NB4 (cell line): Measurements from ENCODE around the gene COL1A2.

Experiments used
- DNase-seq: peaks from one replicate; pipeline ENCODE4 v3.0.0; 2010; ENCODE audit warnings: low read depth
- H3K4me3 ChIP-seq: one replicate; pipeline ENCODE4 v1.5.1; 2011; ENCODE audit warnings: mild to moderate bottlenecking, low read depth, low read length, moderate library complexity
- MYC ChIP-seq: IDR thresholded peaks from 2 replicates; pipeline ENCODE4 v1.6.1; 2011; ENCODE audit warnings: low read depth, low read length
- POLR2A ChIP-seq: IDR thresholded peaks from 2 replicates; pipeline ENCODE4 v1.6.1; 2011; ENCODE audit warnings: mild to moderate bottlenecking; ENCODE audit not compliant: insufficient read length; ENCODE audit errors: extremely low read depth
- TF ChIP-seq, protein P1 (sequence below): IDR thresholded peaks from one replicate; pipeline ENCODE4 v1.5.1; 2012; ENCODE audit warnings: low read depth, low read length
- TF ChIP-seq, protein P2 (sequence below): IDR thresholded peaks from 2 replicates; pipeline ENCODE4 v1.6.1; 2011; ENCODE audit warnings: low read depth, low read length

The COL1A2 gene

DNA sequence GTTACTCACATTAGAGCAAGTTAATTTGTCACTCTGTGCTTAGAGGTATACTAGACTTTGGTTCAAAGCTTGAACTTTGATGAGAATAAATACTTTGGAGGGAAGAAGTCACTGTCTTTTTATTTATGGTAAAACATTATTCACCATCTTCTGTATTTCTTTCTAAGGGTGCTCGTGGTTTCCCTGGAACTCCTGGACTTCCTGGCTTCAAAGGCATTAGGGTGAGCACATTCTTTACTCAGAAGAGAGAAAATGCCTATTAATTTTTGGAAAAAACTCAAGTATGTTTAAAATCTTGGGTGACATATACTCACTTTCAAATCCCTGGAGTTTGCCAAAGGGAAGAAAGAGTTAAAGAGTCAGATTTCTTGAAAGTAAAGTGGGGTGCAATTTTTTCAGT is 10.8 kb downstream of the COL1A2 start:
- no peak overlapping the region for H3K4me3 ChIP-seq
- DNase-seq, result no peak
- TF ChIP-seq, protein P1, sequence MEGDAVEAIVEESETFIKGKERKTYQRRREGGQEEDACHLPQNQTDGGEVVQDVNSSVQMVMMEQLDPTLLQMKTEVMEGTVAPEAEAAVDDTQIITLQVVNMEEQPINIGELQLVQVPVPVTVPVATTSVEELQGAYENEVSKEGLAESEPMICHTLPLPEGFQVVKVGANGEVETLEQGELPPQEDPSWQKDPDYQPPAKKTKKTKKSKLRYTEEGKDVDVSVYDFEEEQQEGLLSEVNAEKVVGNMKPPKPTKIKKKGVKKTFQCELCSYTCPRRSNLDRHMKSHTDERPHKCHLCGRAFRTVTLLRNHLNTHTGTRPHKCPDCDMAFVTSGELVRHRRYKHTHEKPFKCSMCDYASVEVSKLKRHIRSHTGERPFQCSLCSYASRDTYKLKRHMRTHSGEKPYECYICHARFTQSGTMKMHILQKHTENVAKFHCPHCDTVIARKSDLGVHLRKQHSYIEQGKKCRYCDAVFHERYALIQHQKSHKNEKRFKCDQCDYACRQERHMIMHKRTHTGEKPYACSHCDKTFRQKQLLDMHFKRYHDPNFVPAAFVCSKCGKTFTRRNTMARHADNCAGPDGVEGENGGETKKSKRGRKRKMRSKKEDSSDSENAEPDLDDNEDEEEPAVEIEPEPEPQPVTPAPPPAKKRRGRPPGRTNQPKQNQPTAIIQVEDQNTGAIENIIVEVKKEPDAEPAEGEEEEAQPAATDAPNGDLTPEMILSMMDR, result no peak
- no peak for TF ChIP-seq POLR2A
- no peak for TF ChIP-seq MYC
- TF ChIP-seq, protein P2, sequence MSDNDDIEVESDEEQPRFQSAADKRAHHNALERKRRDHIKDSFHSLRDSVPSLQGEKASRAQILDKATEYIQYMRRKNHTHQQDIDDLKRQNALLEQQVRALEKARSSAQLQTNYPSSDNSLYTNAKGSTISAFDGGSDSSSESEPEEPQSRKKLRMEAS, result no peak

DNA sequence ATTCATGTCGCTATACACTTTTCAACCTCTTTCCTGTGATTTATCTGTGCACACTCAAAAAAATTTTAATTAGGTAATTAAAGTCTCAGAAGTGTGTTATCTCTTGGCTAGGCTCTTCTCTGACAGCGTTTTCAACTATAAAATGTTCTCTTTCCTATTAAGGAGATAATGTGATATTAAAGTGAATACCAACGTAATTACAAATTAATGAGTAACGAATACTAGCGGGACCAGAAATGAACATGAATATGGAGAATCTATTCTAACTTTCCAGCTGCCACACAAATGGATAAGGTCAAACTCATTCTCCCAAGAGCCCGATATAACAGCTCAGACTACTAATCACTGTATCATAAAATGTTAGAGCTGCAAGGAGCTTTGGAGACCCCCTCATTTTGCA is 12.0 kb downstream of the COL1A2 start:
- no peak for TF ChIP-seq MYC
- TF ChIP-seq, protein P2, result no peak
- no peak for TF ChIP-seq POLR2A
- DNase-seq, result no peak
- no peak overlapping the region for H3K4me3 ChIP-seq

DNA sequence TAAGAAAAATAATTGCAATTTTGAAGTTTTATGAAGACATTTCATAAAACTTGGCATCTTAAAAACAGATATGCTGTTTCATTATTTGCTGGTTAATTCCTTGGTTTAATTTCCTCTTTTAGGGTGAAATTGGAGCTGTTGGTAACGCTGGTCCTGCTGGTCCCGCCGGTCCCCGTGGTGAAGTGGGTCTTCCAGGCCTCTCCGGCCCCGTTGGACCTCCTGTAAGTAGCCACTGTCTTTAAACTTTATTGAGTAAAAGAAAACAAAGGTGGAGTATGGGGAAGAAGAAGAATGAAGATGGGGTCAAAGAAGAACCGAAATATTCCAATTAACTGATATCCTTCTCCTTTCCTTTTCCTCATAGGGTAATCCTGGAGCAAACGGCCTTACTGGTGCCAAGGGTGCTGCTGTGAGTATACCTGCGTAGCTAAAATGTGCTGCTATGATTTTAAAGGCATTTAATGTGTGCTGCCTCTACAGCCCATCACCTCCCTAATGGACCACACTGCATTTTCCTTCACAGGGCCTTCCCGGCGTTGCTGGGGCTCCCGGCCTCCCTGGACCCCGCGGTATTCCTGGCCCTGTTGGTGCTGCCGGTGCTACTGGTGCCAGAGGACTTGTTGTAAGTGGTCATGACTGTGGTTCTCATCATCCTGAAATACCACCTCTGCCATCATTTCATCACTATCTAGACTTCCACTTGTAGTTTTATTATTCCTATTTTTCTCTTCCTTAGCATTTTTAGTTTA is 14.7 kb downstream of the COL1A2 start:
- DNase-seq, result no peak
- TF ChIP-seq, protein P2, result no peak
- TF ChIP-seq MYC, result no peak
- TF ChIP-seq, protein P1, result no peak
- no peak for TF ChIP-seq POLR2A
- no peak overlapping the region for H3K4me3 ChIP-seq

DNA sequence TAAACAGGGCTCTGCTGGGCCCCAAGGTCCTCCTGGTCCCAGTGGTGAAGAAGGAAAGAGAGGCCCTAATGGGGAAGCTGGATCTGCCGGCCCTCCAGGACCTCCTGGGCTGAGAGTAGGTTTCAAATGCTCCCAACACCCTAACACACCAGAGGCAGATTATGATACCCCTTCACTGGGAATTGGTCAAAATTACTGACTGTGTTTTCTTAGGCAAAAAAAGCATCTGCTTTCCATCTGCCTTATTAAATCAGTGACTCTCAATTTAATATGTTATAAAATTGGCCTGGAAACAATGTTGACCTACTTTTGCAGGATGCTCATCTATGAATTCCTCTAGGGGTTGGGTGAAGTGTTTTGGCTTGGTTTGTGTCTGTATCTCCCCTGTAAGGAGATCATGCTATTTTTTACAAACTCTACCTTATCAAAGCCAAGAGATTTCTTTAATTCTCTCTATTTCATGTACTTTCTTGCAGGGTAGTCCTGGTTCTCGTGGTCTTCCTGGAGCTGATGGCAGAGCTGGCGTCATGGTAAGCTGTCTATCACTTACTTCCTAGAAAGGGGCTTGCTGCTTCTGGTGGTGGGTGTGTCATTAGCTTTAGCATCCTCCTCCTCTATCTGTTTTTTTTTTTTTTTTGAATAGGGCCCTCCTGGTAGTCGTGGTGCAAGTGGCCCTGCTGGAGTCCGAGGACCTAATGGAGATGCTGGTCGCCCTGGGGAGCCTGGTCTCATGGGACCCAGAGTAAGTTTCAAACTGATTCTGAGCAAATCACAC is 15.9 kb downstream of the COL1A2 start:
- no peak for DNase-seq
- no peak overlapping the region for H3K4me3 ChIP-seq
- TF ChIP-seq, protein P1, result no peak
- TF ChIP-seq MYC, result no peak
- TF ChIP-seq, protein P2, result no peak

DNA sequence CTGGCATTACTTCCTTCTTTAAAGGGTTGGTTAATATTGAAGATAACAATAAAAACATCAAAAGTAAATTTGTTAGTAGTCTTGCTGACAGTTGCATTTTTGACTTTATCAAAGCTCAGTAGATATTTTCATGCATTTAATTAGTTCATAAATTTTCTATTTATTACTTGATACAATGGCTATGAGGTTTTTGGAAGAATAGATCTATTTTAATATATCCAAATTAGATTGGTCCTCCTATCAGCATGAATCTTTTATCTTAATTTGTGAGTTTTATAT is 16.4 kb downstream of the COL1A2 start:
- no peak for DNase-seq
- no peak for TF ChIP-seq MYC
- TF ChIP-seq, protein P1, result no peak
- no peak for TF ChIP-seq POLR2A
- TF ChIP-seq, protein P2, result no peak
- no peak overlapping the region for H3K4me3 ChIP-seq

DNA sequence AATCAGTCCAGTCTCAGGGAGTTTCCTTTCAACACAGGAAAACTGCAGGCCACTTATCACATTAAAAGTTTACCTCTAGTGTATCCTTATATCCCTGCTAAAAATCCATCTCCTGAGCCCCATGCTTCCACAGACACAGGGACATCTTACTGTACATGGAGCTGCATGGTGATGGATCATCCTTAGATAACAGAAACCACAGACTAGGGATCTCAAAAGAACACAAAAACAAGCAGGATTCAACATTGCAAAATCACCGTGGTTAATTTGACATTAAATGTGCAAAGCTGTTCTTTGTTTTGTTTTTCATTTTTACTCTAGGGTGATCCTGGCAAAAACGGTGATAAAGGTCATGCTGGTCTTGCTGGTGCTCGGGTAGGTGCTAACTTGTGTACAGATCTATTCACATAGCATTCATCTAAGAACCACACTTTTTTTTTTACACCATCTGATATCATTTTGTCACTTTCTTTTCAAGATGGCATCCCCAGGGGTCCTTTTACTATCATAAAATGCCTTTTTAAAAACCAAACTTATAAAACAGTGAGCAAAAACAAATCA is 18.1 kb downstream of the COL1A2 start:
- H3K4me3 ChIP-seq, result no peak overlapping the region
- no peak for DNase-seq
- TF ChIP-seq MYC, result no peak
- TF ChIP-seq, protein P1, result no peak
- no peak for TF ChIP-seq POLR2A
- TF ChIP-seq, protein P2, result no peak
